NCI-H1417 treated with DMSO at 0.1 percent for 48 hours (cell line): ENCODE data around the gene GRAMD2B.
"Not testable (repeated sequence)": the region's sequence is repeated elsewhere in the genome, so short reads cannot be mapped to it uniquely, and the experiment has no call there.

ENCODE experiments used
- DNase-seq: peaks from one replicate; lab custom pipeline; 2025; lab: John Stamatoyannopoulos, UW

Gene GRAMD2B

DNA sequence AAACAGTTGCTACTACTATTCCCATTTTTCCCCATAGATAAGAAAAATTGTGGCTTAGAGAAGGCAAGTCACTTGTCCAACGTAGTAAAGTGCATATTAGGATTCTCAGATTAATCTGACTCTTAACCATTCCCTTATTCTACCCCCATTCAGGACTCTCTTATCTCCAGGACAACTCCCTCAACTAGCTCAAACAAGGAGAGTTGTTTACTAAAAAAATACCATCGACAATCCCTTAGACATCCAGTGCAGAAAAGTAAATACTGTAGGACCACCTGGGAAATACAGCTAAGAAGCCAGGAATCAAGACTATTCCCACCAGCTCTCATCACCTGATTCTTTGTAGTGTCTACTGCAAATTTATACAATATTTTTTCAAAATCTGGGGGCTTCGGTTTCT, 9.4 kb upstream of the GRAMD2B start:
- DNase-seq = no peak

DNA sequence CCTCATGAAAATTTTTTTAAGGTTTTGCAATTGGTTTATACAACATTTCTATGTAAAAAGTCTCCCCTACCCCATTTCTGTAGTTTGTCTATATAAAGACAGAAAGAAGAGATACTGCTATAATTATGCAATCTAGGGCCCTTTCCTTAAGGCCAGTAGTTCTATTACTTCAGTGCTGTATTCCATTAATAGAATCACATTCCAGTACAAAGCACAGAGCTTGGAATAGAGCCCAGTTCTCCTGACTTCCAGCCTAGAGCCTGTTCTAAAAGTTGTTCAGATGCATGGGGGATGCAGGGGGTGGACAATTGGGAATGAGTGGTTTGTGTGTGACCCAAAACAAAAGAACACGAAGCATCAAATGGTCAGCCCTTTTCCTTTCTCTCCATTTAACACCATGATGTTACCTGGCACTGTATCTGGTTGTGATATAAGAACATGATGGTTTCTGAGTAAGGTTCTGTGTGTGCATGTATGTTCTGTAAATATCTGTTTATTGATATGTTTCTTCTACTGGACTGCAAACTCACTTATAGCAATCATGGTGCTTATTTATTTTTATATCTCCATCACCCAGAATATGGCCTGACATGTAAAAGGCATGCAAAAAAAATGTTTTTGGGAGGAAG, 8.2 kb upstream of the GRAMD2B start:
- DNase-seq = no peak

DNA sequence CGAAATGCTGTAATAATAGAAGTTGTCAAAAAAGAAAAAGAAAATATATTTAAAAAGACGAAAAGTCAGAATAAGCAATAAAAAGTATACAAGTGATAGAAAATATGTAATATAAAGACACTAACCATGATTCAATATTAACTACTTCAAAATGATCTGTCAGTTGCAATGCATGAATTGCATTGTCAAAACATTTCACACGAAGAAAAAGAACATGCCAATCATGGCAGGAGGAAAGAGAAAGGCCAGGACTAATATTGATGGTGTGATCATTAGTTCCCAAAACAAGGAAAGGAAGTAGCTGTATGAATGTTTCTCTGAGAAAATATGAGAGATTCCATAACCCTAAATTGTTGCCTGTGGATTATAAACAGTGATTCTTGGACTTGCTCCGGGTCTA, 7.4 kb upstream of the GRAMD2B start:
- no peak for DNase-seq

DNA sequence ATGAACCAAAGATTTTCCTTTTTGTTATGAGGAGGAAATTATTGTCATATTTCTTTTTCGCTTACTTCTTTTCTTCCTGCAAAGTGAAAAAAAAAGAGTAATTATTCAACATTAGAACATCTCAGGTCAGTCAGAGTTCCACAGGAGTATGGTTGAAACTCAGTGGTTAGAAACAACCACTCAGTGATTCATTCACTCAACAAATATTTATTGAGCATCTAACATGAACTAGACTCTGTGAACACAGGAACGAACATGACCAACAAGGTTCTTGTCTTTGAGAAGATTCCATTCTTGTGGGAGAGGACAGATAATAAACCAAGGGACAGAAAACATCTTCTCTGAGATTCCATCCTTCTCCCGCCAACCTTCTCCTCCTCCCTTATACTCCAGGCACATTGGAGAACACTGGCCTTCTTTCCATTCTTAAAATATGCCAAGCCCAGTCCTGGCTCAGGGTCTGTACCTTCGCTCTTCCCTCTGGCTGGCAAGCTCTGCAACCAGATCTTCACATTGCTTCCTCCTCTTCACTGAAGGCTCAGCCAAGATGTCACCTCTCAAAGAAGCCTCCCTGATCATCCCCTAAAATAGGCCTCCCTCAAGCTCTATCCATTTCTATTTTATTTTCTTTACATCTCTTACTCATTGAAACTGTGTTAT, 6.8 kb upstream of the GRAMD2B start:
- no peak for DNase-seq

DNA sequence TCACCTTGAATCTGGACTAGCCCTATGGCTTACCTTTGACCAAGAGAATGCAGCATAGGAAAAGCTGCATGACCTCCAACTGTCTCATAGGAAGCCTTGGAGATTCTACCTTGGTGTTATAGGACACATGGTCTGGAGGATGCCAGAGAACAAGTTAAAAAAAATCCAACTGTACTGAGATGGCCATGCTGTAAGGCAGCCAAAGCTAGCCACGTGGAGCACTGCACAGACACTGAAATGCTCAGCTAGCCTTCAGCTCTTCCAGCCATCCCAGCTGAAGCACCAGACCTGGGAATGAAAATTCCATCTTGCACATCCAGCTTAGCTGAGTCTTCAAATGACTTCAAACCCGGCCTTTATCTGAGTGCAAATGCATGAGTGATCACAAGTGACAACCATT, 6.0 kb upstream of the GRAMD2B start:
- DNase-seq = no peak

DNA sequence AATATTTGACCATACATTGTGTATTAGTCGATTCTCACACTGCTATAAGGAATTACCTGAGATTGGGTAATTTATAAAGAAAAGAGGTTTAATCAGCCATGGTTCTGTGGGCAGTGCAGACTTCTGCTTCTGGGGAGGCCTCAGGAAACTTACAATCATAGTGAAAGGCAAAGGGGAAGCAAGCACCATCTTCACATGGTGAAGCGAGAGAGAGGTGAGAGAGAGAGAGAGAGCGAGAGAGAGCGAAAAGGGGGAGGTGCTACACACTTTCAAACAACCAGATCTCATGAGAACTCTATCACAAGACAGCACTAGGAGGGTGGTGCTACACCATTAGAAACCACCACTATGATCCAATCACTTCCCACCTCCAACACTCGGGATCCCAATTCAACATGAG, 4.1 kb upstream of the GRAMD2B start:
- no peak for DNase-seq

DNA sequence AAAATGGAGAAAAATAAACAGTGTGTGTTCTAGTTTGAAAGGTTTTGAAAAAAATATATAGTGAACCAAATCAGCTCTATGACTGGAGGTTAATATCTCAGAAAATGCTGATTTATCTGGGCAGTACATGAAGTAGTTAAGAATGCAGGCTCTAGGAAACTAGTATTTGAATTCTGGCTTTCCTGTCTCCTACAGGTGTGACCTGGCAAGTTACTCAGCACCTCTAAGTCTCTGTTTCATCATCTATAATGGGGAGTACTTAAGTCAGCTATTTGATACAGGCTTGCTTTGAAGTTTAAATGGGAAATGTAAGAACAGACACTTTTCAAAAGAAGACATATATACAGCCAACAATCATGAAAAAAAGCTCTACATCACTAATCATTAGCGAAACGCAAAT, 5.2 kb downstream of the GRAMD2B start:
- DNase-seq = no peak

DNA sequence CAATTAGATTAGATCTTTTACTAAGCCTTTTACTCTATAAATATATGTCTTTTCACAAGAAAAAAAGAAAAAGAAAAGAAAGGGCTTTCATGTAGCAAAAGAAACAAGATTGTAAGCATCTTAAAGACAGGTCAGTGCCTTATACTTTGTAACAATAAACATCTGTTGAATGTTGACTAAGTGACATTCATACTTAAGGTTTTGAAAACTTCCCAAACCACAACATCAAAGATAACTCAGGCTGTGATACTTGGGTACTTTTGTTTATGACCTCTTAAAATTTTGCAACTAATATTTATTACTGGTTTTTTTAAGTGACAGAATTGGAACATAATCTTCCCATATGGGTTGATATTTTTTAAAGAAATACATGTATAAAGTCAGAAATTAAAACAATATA, 7.4 kb downstream of the GRAMD2B start:
- no peak for DNase-seq

DNA sequence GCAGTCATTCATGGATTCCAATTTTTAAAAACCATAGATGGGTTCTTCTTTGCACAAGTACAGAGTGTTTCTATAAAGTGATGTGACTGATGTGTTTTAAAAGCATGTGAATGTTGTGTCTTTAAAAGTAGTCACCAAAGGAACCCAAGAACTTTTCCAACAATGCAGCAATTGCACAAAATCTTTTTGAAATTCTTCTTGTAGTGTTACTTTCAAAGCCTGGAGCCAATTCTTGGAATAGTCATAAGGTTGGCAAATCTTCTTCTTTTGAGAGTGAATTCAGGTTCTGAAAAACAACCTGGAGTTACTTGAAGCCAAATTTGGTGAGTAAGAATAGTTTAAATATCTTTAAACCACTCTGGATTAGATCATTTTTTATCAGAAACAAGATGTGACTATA, 10.5 kb downstream of the GRAMD2B start:
- DNase-seq = no peak

DNA sequence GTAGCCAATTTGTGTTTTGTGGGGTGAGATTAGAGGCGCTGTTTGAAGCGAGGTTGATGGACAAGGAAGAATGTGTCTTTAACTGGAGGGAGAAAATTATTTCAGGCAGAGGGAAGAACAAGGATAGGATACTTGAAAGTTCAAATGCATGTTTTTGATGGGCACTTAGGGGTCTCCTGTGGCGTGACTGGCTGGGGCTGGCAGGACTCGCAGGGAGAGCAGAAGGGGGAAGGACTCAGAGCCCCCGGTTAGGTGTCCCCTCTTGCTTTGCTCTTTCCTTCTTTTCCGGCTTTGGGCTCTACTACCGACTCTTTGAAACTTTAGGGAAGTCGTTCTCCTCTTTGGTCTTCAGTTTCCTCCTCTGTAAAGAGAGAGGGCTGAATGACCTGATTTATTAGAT, 12.1 kb downstream of the GRAMD2B start:
- DNase-seq = no peak

DNA sequence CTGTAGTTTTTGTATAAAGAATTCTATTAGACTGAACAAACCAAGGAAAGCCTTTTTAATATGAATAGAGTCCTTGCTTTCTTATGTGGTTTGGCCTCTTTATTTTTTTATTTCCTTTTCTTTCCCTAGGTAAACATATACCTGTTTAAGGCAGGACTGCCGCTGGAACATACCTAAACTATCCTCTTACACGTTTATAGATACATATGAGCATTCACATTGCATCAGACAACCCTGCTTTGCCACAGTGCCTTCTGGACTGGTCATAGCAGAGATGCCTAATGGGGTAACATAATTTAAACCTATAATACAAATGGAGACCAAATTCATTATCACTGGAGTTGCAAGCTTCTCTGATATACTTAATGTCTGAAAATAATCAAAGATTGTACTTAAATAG, 12.5 kb downstream of the GRAMD2B start:
- no peak for DNase-seq

DNA sequence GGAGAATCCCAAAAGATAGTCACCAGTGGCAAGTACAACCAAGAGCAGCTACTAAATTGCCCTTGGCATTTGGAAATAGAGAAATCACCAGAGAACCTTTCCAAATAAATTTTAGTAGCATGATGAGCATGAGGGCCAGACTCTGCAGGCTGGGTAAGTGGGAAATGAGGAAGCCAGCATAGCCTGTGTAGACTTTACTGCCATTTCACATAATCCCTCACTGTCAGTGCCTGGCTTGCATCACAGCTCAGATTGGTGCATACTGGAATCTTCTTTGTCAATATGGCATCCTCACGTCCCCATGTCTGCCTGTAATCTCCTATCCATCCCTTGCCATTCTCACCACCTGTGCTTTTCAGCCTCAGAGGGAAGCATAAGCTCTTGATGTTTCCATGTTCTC, 14.5 kb downstream of the GRAMD2B start:
- no peak for DNase-seq

DNA sequence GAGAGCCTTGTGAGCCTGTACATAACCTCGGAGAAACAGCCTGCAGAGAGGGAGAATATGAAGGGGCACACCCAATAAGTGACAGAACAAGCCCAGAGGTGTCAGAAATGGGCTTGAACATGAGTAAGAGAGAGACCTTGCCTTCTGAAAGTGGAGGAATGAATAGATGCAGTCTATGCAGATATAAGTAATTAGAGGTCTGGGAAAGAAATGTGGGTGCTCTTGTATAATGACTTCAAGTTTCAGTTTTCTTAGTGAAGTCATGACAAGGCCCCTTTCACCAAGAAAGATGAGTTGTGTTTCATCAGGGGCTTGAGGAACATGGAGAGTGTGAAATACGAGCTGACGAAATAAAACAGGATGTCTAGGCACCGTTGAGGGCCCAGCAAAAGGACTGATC, 15.1 kb downstream of the GRAMD2B start:
- no peak for DNase-seq

DNA sequence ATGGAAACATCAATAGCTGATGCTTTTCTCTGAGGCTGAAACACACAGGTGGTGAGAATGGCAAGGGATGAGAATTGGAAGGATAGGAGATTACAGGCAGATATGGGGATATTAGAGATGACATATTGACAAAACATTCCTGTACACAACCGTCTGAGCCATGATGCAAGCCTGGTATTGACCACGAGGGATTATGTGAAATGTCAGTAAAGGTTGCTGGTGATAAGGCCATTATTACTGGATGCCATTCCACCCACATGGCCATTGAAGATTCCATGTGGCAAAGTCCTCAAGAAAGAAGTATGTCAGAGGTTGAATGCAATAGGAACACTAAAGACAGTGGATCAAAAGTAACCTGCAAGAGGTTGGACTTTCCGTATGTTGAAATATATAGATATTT, 15.7 kb downstream of the GRAMD2B start:
- DNase-seq = no peak

DNA sequence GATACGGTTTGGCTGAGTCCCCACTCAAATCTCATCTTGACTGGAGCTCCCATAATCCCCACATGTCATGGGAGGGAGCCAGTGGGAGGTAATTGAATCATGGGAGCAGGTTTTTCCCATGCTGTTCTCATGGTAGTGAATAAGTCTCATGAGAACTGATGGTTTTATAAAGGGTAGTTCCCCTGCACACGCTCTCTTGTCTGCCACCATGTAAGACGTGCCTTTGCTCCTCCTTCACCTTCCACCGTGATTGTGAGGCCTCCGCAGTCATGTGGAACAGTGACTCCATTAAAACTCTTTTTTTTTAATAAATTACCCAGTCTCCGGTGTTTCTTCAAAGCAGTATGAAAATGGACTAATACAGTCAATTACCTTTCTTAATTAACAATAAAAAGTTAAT, 16.5 kb downstream of the GRAMD2B start:
- not testable (repeated sequence) for DNase-seq

DNA sequence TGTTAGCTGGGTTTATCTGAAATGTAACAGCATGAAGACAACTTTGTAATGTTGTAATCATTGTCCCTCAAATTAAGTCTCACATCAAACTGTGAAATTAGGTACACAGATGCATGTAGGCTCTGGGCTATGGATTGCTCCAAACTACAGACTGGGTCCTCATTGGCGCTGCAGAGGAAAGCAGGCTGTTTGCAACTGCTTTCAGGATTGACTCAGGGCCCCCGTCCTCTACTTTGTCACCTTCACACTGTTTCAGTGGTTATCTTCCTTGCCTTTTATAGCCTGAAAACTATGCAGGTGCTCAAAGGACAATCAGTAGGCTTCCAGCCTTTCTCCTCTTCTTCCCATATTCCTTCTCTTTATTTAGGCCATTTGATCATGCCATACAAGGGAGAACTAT, 18.0 kb downstream of the GRAMD2B start:
- DNase-seq = no peak

DNA sequence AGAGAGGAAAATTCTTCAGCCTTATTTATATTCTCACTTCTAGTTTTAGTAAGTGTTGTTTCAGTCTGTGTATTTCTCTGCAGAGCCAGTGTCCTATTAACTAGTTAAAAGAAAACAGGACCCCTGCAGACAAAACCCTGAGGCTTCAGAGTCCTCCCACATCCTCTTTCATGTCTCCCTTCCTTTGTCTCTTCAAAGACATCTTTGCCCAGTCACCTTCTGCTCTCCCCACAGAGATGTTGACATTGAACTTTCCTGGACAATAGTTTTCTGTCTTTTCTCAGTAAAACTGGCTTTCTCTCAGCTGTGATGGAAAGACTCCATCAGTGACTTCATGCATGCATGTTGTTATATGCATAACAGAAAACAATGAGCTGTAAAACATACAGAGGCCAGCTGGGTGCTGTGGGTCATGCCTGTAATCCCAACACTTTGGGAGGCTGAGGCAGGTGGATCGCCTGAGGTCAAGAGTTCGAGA, 20.2 kb downstream of the GRAMD2B start:
- no peak for DNase-seq

DNA sequence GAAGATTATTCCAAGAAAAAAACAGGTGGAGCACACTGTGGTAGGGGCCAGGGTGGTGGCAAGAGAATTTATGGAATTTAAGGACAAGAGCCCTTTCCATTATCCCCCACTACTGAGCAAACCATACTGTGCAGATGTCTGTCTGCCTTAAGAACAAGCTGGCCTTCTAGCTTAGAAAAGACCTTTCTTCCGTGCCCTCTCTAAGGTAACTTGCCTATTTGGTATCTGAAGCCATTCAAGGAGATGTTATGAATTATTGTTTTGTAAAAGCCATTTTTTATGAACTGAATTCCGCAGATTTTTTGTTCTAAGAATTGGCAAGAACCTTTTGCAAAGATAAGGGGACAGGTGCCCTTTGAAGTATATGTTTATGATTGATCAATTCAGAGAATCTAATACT, 20.9 kb downstream of the GRAMD2B start:
- no peak for DNase-seq

DNA sequence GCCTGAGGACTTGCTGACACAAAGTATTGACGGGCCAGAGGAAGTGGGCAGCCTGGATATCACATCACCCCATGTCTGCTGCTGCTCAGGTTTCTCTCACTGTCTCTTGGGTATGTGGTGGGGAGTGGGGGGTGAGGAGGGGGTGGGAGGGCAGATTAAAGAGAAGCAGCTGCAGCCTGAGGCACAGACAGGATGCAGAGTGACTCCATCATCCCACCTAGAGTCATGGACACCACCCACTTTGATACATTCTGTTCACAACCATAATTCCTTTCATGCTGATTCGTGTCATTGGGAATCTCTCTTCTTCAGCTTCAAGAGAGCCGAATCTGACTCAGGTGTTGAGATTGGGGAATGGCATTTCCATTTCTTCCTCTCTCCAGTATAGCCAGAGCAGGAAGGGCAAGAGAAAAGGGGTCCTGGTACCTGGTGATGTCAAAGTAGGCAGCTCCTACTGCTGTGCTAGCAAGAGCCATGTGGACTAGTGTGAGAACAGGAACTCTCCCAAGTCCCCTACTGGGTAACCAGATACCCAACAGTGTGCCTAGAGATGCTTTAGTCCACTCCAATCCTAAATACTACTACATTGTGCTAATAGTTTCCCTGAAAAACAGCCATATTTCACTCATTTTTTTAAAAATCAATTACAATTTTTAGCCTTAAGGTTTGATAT, 22.4 kb downstream of the GRAMD2B start:
- no peak for DNase-seq

DNA sequence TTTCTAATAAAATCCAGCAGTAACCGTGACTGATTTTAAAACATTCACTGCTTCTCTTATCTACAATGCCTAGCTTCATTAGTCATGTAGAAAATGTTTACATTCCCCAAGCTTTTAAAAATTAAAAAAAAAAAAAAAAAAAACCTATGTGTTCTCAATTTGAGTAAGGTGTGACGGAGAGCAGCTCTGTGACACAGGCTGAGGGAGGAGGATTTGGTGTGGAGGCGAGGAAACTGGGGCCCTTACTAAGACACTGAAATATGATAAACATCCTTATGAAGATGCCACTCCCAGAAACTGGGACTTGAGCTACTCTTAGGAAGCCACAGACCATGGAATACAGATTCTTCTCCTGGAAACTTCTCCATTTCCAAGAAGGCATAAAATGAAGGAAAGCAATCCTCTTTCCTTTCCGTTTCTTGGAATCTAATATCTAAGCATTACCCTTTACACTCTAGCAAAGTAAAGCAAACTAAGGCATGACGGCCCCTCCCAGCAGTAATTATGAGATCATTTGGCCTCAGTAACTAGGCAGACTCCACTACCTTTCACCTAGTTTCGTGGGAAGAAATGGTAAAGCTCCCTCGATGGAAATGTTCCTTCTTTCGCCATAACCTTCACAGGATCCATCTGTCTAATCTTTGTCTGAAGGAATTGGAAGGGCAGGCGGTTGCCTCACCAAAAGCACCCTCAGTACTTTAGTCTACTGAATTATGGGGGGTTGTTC, 23.5 kb downstream of the GRAMD2B start:
- DNase-seq = no peak

DNA sequence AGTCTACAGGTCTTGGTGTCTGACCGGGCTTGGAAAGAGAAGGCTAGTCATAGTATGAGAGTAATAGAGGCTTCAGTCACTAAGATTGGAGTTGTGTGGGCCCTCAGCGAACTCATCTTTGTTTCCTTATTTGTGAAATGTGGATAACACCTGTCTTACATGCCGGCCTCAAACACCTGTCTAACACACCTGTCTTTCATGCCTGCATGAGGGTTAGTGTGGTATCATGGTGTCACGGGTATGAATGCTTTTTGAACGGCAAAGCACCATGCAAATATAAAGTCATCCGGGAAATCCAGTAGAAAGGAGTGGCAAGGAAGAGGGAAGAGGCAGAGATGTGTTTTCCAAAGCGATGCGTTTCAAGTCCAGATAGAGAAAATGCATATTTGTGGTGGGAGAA, 25.5 kb downstream of the GRAMD2B start:
- no peak for DNase-seq

DNA sequence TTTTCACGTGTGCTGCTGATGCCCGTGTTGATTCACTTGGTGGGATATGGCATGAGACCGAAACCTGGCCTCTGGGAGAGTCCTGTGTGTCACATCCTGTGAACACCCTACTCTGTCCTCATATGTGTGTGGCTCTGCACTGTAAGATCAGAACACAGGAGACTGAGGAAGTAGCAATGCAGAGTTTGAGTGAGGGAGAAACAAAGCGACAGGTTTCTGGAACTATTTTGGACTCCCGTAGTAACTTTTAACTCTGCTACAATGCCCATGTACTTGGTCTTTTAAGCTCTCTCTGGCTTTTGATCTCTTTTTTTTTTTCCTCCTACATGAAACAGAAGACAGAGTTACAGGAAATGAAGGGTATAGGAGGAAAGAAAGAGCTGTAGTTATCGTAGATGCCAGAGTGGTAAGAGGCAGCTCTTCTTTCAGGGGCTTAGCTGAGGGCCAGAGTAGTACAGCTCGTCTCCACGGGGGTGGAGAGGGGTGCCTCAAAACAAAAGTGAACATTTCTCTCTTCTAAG, 26.6 kb downstream of the GRAMD2B start:
- no peak for DNase-seq

DNA sequence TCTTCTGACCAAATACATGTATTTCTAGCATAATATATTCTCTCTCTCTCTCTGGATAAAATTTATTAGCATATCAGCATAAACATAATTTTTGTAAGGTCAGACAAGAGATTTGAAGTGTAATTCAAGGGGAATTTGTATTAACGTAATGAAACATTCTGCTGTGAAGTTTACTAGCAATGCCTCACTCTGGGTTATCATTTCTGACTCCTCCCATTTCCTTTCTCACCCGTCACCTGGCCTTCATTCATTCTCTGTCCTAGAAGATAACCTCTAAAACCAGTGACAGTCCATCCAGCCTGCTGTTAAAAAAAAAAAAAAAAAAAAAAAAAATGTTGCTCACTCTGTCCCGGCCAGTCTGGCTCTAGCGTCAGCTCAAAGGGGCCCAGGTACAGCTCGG, 27.1 kb downstream of the GRAMD2B start:
- no peak for DNase-seq
